GM19025 (cell line): ENCODE measurements around the gene ZRSR2.
"Not testable (repeated sequence)": the region's sequence is repeated elsewhere in the genome, so short reads cannot be mapped to it uniquely, and the experiment has no call there.

Experiments used
- ATAC-seq: cut with Tn5 transposase; IDR thresholded peaks from one replicate; pipeline ENCODE4 v1.9.1; 2021; ENCODE audit warnings: mild to moderate bottlenecking, low read depth, moderate library complexity; ENCODE audit not compliant: unreplicated experiment

The ZRSR2 gene, protein sequence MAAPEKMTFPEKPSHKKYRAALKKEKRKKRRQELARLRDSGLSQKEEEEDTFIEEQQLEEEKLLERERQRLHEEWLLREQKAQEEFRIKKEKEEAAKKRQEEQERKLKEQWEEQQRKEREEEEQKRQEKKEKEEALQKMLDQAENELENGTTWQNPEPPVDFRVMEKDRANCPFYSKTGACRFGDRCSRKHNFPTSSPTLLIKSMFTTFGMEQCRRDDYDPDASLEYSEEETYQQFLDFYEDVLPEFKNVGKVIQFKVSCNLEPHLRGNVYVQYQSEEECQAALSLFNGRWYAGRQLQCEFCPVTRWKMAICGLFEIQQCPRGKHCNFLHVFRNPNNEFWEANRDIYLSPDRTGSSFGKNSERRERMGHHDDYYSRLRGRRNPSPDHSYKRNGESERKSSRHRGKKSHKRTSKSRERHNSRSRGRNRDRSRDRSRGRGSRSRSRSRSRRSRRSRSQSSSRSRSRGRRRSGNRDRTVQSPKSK

DNA sequence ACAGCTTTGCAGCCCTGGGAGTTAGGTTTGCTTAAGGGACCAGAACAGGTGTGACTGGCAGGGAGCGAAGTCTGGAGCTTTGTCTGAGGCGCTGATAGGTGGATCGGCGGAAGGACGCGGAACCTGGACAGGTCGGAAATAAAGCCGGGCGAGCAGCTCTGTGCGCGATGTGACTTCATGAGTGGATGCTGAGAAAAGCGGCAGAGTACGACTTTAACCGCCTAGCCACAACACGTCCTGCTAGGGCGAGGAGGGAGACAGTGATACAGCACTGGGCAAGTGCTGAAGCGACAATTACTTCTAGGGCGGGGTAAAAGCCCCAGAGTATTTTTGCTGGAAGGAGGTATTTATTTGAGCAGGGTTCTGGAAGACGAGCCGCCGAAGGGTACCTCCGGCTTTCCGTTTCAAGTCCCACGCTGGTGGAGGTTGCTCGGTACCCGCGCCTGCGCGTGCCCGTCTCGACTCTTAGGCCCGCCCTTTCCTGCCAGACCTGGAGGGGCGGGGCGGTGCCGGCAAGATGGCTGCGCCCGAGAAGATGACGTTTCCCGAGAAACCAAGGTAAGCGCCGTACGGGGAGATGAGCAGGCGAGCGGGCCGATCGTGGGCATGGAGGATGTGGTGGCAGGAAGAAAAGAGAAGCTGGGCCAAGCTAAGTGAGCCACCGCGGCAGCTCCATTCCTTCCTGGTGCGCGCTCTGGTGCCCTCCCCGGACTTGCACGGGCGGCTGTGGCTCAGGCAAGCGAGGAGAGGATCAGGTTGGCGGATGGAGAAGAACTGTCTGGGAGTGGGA lies at the start of gene ZRSR2:
ZRSR2 (plus strand) TSS at position 506 of the 790 bp plus-strand sequence; CDS start at position 518, 12 bp downstream.
- peak; percentile 89 for ATAC-seq

DNA sequence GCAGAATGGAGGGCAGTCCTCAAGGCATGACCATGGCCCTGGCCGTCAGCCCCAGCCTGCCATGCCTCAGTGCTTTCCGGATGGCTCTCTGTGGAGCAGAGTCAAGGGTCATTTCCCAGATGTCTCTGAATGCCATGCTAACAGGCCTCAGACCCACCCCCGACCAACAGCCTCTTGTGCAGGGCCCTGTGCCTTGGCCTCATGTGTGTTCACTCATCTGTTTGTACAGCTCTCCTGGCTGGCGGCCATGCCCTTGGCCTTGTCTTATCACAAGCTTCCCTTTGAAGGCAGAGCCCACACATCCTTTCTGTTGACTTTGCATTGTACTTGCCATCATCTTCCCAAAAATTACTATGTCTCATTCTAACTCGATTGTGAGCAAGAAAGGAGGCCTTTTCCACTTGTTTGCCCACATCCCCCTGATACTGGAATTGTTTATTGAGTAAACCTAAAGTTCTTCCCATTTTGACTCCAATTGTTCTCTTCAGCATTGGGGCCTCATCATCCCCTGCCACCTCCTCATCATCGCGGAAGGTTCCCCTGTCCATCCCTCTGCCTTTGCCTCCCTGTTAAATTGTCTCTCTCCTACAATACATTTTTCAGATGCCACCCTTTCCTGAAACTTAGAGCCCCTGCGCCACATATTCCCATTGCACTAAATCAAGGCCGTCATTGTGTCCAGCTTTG lies 46.0 kb upstream of the ZRSR2 start:
- ATAC-seq = no peak

DNA sequence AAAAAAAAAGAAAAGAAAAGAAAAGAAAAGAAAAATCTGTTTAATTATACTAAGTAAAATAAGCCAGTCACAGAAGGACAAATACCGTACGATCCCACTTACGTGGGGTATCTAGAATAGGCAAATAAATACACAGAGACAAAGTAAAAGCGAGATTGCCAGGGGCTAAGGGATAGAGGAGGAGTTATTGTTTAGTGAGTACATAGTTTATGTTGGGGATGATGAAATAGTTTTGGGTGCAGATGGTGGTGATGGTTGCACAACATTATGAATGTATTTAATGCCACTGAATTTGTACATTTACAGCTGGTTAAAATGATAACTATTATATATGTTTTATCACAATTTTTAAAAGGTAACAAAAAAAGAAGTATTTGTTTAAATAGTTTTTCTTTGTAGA lies 45.1 kb upstream of the ZRSR2 start:
- ATAC-seq = no peak

DNA sequence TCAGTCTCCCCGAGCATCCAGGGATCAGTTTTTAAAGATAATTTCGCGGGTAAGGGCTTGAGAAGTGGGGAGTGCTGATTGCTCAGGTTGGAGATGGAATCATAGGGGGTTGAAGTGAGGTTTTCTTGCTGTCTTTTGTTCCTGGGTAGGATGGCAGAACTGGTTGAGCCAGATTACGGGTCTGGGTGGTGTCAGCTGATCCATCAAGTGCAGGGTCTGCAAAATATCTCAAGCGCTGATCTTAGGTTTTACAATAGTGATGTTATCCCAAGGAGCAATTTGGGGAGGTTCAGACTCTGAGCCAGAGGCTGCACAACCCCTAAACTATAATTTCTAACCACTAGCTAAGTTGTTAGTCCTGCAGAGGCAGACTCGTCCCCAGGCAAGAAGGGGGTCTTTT lies 43.6 kb upstream of the ZRSR2 start:
- not testable (repeated sequence) for ATAC-seq

DNA sequence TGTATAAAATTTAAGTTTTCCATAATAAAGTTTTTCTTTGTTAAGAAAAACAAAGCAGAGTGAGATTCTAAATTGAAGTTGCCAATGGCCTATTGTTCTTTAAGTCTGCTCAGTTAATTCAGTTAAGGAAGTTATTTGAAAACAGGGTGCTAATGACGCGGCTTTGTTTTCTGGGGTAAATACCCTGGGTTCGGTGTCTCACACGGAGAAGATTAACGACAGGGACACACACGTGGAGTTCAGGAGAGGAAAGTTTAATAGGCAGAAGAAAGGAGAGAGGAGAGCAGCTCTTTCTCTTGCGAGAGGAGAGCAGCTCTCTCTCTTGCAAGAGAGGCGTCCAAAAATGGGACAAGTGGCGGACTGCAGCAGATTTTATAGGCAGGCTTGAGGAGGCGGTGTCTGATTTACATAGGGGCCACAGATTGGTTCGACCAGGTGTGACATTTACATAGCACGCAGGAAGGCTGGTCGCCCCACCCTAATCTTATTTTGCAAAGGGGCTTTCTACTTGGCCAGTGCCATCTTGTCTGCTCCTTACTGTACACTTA lies 42.6 kb upstream of the ZRSR2 start:
- ATAC-seq = no peak

DNA sequence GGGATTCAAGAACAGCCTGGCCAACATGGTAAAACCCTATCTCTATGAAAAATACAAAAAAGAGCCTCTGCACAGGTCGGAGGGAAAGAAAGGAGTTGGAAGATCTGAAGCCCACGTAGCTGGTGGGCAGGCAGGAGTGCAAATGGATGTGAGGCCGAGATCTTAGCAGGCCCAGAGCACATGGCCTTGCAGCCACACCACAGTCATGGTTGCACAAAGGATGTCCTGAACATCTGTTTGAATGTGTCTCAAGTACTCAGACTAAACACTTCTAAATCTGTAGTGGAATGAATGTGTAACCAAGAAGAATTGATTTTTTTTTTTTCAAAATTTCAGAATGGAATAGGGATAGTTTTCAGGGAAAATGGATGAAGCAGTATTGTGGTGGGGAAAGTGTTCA lies 41.4 kb upstream of the ZRSR2 start:
- ATAC-seq = no peak

DNA sequence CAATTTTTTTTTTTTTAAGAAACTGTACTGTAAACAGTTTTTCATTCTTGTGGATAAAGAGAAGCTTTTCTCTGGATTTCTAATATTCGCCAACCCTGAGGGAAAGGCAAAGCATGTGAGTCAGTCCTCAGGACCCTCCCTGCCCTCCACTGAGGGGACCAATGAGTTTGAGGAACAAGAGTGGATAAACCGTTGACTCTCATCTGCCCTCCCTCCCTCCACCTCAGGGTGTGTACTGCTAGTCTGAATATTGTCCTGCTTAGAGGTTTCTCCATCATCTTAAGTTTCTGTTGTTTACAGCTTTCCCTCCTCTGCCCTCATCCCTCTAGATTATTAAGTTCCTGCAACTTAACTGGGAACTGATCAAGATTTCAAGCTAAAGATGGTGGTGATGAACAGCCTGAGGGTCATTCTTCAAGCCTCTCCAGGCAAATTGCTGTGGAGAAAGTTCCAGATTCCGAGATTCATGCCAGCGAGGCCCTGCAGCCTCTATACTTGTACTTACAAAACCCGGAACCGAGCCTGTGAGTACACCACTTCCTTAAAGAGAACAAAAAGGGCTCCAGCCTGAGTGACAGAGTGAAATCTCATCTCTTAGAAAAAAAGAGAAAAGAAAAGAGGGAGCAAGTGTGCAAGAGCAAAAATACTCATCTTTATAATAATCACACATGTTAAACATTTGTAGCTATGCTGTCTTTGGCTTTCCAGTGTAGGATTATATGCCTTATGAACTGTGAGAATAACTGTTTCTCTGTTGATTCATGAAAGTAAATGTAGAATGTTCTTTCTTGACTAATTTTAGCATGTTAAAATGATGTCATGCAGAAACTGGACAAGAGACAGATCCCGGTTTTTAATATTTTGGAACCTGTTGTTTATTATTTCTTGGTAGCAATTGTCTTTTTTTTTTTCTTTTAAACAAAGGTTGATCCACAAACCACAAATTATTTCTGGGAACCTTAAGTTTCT lies 40.4 kb upstream of the ZRSR2 start:
- no peak for ATAC-seq

DNA sequence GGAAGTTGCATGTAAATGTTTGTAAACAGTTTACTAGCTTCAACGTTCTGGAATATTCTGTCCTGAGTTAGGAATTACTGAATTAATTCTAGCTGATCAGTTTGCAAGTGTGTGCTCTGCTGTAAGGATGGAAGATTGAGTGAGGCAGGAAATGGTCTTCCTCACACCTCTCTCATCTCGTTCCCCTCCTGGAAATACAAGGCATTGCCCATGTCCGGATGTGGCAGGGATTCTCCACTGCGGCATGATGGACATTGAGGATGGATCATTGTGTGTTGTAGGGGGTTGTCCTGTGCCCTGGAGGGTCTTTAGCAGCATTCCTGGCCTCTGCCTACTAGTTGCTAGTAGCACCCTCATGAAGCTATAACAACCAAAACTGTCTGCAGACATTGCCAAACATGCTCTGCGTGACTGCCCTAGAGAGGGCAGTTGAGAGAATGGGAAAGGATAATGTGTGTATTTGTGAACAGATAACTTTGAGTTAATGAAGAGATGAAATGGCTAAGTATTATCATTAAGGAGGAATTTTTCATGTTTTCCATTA lies 39.6 kb upstream of the ZRSR2 start:
- no peak for ATAC-seq

DNA sequence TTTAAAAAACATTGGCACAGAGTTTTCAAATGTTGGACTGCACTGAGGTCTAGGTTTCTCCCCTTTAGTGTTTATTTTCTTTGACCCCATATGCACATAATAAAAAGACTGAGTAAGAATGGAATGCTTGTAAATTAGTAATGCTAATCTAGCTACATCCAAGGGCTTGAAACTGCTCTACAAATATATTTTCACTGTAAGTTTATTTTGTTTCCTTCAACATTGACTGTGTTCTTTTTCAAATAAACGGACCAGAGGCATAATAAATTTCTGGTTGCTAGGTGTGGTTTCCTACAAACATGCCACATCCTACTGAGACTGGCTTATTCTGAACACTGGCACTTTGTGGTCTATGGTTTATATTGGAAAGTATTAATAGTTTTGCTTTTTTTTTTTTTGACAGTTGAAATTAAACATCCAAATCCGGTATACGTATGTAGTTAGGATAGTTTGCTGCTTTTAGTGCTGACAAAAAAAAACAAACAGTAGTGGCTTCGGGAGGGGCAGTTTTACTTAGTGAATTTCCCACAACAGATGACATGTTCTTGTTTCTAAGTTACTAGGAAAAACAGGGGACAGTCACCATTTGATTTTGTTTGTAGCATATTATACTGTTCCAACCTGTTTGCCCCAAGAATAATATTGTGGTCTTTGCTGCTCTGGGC lies 39.0 kb upstream of the ZRSR2 start:
- no peak for ATAC-seq

DNA sequence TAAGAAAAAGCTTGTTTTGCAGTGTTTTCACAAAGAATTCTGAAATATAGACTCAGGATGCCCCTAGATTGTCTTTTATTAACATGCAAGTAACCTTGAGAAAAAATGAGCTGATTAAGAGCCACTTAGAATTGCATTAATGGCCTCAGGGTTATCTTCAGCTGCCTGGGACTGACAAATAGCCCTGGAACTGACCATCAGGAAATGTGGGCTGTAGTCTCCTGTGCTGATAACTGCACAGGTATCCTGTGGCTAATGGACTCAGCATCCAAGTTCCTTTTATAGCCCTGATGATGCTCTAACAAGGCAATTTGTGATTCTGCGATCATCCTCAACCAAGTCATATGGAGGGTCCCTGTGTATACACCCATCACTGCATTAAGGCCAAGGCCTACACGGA lies 35.2 kb upstream of the ZRSR2 start:
- no peak for ATAC-seq

DNA sequence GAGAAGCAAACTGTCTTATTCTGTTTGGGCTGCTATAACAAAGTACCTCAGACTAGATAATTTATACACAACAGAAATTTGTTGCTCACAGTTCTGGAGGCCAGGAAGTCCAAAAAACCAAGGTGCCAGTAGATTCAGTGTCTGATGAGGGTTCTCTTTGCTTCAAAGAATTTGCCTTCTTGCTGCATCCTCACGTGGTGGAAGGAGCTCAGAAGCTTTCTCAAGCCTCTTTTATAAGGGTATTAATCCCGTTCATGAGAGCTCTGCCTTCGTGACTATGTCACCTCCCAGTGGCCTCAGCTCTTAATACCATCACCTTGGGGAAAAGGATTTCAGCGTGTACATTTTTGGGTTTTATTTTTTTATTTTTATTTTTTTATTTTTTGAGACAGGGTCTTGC lies 32.1 kb upstream of the ZRSR2 start:
- ATAC-seq = no peak

DNA sequence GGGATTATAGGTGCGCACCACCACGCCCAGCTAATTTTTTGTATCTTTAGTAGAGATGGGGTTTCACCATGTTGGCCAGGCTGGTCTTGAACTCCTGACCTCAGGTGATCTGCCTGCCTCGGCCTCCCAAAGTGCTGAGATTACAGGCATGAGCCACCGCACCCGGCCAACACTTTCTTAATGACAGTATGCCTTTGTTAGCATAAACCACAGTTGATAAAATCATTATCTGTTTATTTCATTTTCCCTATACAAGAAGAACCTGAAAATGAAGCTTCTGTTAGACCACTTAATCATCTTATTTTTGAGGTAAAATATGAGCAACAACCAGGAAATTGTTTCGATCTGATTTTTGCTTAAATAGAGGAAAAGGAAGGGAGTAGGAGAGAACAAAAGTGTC lies 30.4 kb upstream of the ZRSR2 start:
- ATAC-seq = not testable (repeated sequence)

DNA sequence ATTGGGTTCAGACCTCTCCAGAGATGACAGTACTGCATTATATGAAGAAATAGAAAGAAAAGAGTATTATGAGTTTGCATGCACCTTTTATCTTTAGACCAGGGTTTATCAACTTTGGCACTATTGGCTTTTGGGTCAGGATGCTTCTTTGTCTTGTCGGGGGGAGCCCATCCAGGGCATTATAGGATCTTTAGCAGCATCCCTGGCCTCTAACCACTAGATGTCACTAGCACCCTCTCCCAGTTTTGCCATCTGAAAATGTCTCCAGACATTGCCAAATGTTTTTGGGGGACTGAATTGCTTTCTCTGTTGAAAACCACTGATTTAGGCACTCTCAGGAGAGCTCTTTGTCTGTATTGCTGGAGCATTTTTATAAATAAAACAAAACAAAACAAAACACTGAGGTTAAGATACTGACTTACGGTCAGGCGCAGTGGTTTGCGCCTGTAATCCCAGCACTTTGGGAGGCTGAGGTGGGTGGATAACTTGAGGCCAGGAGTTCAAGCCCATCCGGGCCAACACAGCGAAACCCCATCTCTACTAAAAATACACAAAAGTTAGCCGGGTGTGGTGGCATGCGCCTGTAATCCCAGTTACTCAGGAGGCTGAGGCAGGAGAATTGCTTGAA lies 28.6 kb upstream of the ZRSR2 start:
- no peak for ATAC-seq

DNA sequence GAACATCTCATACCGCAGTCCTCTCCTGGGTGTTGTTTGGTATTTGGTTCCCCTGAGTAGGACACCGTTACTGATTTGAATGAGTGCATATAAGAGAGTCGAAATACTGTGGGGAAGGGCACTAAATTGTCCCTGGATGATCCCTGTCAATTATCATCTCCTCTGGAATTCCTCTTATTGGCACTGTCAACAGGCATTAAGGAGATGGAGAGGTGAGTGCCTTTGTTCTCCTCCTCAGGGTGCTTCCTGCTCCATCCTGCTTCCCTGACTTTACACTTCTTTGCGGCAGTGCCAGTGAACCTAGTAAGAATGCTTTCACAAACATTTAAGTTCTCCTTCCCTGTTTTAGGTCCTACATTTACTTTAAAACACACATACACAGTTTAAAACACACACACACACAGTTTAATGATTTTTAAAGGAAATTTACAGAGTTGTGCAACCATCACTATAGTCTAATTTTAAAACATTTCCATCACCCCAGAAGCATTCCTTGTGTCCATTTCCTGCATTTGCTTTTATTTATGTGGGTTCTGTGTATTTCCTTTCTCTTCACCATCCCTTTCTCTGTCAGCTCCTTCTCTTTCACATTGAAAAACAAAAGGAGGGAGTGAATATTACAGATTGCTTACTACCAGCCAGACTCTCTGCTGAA lies 20.9 kb upstream of the ZRSR2 start:
- ATAC-seq = no peak

DNA sequence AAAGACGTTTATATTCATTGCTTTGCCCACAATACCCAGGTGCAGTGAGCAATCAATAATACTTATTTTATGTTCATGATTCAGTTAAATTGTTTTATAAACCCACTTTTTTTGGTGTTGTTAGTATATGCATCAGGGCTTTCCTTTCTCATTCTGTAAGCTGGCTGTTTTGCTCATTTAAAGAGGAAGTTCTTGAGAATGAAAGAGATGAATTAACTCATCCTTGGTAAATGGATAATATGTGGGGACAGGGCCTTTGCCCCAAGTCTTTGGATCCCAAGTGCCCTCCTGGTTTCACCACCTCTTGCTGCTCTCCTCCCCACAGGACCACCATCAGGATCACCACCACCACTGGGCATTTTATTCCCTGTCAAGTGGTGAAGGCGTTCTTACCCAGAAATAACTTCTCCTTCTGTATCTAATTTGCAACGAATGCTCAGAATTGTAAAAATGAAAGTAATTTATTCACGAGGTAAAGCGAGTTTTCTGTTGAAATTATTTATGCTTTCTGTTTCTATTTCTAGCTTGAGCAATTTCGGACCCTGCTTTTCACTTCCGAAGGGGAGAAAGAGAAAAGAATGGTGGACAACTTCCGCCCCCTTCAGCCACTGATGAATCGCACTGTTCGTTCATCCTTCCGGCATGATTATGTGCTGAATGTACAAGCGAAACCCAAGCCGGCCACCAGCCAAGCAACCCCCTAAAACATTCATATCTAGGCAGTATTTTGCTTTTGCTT lies 8.2 kb upstream of the ZRSR2 start:
- peak; percentile 85 for ATAC-seq

DNA sequence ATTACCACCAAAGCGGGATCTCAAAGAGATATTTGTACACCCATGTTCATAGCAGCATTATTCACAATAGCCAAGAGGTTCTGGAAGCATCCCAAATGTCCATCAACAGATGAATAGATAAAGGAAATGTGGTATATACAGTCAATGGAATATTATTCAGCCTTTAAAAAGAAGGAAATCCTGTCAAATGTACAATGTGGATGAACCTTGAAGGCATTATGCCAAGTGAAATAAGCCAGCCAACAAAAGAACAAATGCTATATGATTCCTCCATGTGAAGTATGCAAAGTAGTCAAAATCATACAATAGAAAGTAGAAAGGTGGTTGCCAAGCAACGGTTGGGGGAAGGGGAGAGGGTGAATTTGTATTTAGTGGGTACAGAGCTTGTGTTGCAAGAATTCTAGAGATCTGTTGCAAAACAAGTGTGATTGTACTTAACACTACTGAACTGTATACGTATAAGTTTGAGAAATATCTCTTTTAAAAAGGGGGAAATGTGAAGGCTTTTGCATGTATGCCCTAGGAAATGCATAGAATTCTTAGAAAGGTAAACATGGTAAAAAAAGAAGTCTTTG lies 5.0 kb upstream of the ZRSR2 start:
- no peak for ATAC-seq

DNA sequence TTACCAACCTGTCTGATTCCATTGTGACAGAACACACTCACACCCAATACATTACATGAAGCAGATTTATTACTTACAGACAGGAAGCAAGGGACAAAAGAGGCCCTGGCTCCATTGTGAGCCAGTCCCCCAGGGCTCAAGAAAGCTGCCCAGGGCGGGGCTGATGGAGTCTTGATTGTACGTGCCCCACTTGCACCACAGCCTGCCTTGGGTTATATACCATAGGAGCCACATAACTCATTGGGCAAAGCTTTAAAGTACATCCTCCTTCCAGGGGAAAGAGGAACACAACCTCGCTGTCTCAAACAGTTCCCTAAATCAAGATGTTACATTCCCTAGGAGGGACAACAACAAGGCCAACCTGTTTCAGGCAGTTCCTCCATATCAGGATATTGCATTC lies 3.4 kb upstream of the ZRSR2 start:
- no peak for ATAC-seq
